ENCODE results near the gene HNF4A. TPM values are rescaled to one million over a fixed set of nuclear protein-coding genes. Genes with fewer than 3 reads are reported as not detected.

HNF4A gene
- total RNA-seq, 2 experiments from 2014 or later: not detected

- Mint-ChIP-seq H3K4me3 (no peak overlapping the region), H3K9me3 (ENCODE audit: low read depth) (no peaks in the 10 kb centered on the region), H3K27ac (no peak overlapping the region), H3K36me3 (no peaks in the 10 kb centered on the region), H3K4me1 (no peaks in the 10 kb centered on the region), H3K27me3 (peaks cover 2% of the 10 kb centered on the region)
- DNase-seq (no peak), ATAC-seq (no peak)
- CTCF ChIA-PET: no interaction called here
Measured at GRCh38 chr20:44420497-44420896, 65.0 kb downstream of the HNF4A start.

DNA sequence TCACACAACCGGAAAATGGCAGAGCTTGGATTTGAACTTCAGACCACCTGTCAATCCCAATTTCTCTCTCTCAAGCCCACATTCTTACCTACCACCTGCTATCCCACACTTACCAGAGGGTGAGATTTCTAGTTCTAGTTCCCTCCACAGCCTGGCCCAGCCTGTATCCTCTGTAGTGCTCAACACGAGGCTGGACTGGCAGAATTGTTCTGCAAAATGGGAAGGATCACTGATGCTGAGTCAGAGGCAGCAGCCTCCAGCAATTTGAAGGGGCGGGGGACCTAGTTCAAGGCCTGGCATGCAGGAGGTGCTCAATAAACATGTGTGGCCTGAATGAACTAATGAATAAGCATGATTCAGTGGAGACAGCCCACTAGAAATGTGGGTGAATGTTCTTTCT lies 66.6 kb downstream of the HNF4A start:
- Mint-ChIP-seq H3K9me3 (ENCODE audit: low read depth) (no peaks in the 10 kb centered on the region), H3K4me1 (no peaks in the 10 kb centered on the region), H3K36me3 (no peaks in the 10 kb centered on the region), H3K27ac (no peak overlapping the region), H3K27me3 (no peaks in the 10 kb centered on the region), H3K4me3 (no peak overlapping the region)
- DNase-seq (no peak), ATAC-seq (no peak)
- CTCF ChIA-PET: interaction anchor here (0.6 kb wide), 1 partner anchor 41 kb away, joined by 3 read pairs; no protein-coding TSS in a partner anchor

- ATAC-seq: no peak
- H3K36me3 Mint-ChIP-seq: no peaks in the 10 kb centered on the region
- CTCF ChIA-PET: no interaction called here
Measured at GRCh38 chr20:44423480-44423879, 68.0 kb downstream of the HNF4A start.

DNA sequence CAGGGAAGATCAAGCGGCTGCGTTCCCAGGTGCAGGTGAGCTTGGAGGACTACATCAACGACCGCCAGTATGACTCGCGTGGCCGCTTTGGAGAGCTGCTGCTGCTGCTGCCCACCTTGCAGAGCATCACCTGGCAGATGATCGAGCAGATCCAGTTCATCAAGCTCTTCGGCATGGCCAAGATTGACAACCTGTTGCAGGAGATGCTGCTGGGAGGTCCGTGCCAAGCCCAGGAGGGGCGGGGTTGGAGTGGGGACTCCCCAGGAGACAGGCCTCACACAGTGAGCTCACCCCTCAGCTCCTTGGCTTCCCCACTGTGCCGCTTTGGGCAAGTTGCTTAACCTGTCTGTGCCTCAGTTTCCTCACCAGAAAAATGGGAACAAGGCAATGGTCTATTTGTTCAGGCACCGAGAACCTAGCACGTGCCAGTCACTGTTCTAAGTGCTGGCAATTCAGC lies 68.6 kb downstream of the HNF4A start:
- H3K27me3 Mint-ChIP-seq: no peaks in the 10 kb centered on the region
- H3K36me3 Mint-ChIP-seq: no peaks in the 10 kb centered on the region
- H3K27ac Mint-ChIP-seq: no peak overlapping the region
- CTCF ChIA-PET: no interaction called here
- DNase-seq (no peak), ATAC-seq (no peak)
- no peaks in the 10 kb centered on the region for H3K4me1 Mint-ChIP-seq
- H3K9me3 Mint-ChIP-seq (ENCODE audit: low read depth): no peaks in the 10 kb centered on the region
- H3K4me3 Mint-ChIP-seq: no peak overlapping the region

More at GRCh38 chr20:44423480-44423879, 68.0 kb downstream of the HNF4A start:
- Mint-ChIP-seq H3K4me1 (no peaks in the 10 kb centered on the region), H3K27ac (no peak overlapping the region), H3K27me3 (no peaks in the 10 kb centered on the region), H3K9me3 (ENCODE audit: low read depth) (no peaks in the 10 kb centered on the region), H3K4me3 (no peak overlapping the region)
- DNase-seq: no peak

DNA sequence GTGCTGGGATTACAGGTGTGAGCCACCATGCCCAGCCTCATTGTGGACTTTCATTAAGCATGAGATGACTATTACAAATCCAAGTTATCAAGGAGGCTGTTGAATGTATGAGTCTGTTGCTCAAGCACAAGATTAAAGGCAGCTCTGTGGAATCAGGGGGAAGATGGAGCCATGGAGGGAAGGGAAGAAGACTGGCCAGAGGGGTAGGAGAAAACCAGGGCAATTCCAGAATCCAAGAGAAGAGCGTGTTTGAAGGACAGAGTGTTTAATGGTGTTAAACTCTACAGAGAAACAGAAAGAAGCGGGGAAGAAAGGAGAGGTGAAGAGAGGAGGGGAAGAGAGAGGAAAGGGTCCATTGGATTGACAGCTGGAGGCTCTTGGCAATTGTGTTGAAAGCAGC lies 70.4 kb downstream of the HNF4A start:
- ATAC-seq (no peak), DNase-seq (no peak)
- Mint-ChIP-seq H3K27ac (no peak overlapping the region), H3K9me3 (ENCODE audit: low read depth) (no peaks in the 10 kb centered on the region), H3K27me3 (no peaks in the 10 kb centered on the region), H3K4me3 (no peak overlapping the region), H3K36me3 (no peaks in the 10 kb centered on the region), H3K4me1 (no peaks in the 10 kb centered on the region)
- CTCF ChIA-PET: no interaction called here

DNA sequence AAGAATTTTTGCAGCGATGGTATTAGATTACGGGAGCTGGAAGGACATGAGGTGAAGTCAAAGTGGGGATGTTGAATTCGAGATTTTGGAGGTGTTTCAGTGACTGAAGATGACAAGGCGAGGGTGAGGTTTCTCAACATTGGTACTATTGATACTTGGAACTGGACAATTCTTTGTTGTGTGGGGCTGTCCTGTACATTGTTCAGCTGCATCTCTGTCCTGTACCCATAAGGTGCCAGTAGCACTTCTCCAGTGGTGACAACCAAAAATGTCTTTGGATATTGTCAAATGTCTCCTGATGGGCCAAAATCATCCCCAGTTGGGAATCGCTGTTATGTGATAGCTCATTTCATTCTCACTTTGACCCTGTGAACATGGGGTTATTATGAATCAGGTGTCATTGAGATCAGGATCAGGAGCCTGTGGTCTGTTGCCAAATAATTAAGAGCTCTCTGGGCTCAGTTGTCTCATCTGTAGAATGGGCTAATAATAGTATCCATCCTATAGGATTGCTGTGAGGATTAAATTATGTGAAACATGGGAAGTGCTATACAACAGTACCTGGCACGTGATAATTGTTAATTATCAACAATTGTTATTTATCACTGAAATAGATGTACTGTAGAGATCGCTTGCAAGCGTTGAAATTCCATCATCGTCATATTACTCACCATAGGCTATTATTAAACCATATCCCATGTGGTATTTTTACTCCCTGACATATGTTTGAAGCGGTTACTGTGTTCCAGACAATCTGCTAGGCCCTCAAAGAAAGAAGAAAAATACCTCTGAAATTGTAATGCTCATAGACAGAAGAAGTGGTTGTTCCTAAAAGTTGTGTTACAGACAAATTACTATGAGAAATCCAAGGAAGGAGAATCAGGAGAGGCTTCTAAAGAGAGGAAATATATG lies 71.6 kb downstream of the HNF4A start:
- ATAC-seq (no peak), DNase-seq (no peak)
- Mint-ChIP-seq H3K27ac (no peak overlapping the region), H3K36me3 (no peaks in the 10 kb centered on the region), H3K4me3 (no peak overlapping the region), H3K4me1 (no peaks in the 10 kb centered on the region), H3K9me3 (ENCODE audit: low read depth) (no peaks in the 10 kb centered on the region), H3K27me3 (no peaks in the 10 kb centered on the region)
- CTCF ChIA-PET: no interaction called here

DNA sequence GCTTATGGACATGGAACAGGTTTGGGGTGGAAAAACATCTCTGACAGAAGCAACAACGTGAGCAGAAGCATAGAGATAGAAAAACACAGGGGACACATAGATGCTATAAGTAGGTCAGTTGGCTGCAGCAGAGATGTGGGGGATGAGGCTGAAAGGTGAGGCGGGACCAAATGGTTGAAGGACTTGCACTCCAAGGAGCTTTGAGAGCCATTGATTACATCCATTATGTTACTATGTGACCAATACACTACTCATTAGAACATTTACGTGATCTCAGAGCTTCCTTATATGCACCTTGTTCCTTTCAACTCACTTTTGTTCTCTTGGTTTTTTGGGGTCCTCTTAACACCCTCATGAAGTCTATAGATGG lies 72.3 kb downstream of the HNF4A start:
- Mint-ChIP-seq H3K4me3 (no peak overlapping the region), H3K27me3 (peaks cover 6% of the 10 kb centered on the region), H3K4me1 (no peaks in the 10 kb centered on the region), H3K36me3 (no peaks in the 10 kb centered on the region), H3K27ac (no peak overlapping the region), H3K9me3 (ENCODE audit: low read depth) (no peaks in the 10 kb centered on the region)
- ATAC-seq (no peak), DNase-seq (no peak)
- CTCF ChIA-PET: no interaction called here

GRCh38 chr20:44428174-44429016 lies 72.9 kb downstream of the HNF4A start:
- DNase-seq (no peak), ATAC-seq (no peak)
- Mint-ChIP-seq H3K4me3 (no peak overlapping the region), H3K27ac (no peak overlapping the region), H3K36me3 (no peaks in the 10 kb centered on the region), H3K27me3 (peaks cover 8% of the 10 kb centered on the region), H3K4me1 (no peaks in the 10 kb centered on the region), H3K9me3 (ENCODE audit: low read depth) (no peaks in the 10 kb centered on the region)
- CTCF ChIA-PET: no interaction called here

DNA sequence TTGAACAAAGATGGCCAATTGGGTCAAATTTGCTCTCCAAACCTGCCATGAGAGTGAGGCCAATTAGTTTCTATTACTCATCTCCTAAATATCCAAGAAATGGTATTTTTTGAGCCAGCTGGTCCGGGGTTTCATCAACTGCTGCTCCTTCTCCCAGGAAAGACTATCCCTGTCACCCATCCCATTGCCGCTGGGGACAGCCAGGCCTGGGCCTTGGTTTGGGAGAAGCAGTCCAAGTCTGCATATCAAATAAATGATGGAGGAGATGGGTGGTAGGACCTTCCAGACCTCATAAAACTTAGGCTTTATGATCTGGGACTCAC lies 73.5 kb downstream of the HNF4A start:
- Mint-ChIP-seq H3K4me1 (no peaks in the 10 kb centered on the region), H3K36me3 (no peaks in the 10 kb centered on the region), H3K4me3 (no peak overlapping the region), H3K27me3 (peaks cover 8% of the 10 kb centered on the region), H3K9me3 (ENCODE audit: low read depth) (no peaks in the 10 kb centered on the region), H3K27ac (no peak overlapping the region)
- CTCF ChIA-PET: no interaction called here
- no peak for DNase-seq
- no peak for ATAC-seq

DNA sequence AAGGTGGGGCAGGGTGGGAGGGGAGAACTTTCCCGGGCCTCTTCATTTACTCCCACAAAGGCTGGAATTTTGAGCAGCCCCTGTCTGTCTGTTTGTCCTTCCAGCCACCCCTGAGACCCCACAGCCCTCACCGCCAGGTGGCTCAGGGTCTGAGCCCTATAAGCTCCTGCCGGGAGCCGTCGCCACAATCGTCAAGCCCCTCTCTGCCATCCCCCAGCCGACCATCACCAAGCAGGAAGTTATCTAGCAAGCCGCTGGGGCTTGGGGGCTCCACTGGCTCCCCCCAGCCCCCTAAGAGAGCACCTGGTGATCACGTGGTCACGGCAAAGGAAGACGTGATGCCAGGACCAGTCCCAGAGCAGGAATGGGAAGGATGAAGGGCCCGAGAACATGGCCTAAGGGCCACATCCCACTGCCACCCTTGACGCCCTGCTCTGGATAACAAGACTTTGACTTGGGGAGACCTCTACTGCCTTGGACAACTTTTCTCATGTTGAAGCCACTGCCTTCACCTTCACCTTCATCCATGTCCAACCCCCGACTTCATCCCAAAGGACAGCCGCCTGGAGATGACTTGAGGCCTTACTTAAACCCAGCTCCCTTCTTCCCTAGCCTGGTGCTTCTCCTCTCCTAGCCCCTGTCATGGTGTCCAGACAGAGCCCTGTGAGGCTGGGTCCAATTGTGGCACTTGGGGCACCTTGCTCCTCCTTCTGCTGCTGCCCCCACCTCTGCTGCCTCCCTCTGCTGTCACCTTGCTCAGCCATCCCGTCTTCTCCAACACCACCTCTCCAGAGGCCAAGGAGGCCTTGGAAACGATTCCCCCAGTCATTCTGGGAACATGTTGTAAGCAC lies 74.1 kb downstream of the HNF4A start:
- no peak for DNase-seq
- CTCF ChIA-PET: no interaction called here
- H3K27me3 Mint-ChIP-seq: peaks cover 8% of the 10 kb centered on the region
- no peaks in the 10 kb centered on the region for H3K36me3 Mint-ChIP-seq
- no peak overlapping the region for H3K4me3 Mint-ChIP-seq
- no peak overlapping the region for H3K27ac Mint-ChIP-seq
- no peaks in the 10 kb centered on the region for H3K9me3 Mint-ChIP-seq (ENCODE audit: low read depth)
- no peak for ATAC-seq
- H3K4me1 Mint-ChIP-seq: no peaks in the 10 kb centered on the region

GRCh38 chr20:44430270-44431065 lies 75.0 kb downstream of the HNF4A start:
- ATAC-seq: no peak
- no peaks in the 10 kb centered on the region for H3K4me1 Mint-ChIP-seq
- CTCF ChIA-PET: no interaction called here
- H3K9me3 Mint-ChIP-seq (ENCODE audit: low read depth): no peaks in the 10 kb centered on the region
- H3K27me3 Mint-ChIP-seq: peaks cover 8% of the 10 kb centered on the region
- no peak overlapping the region for H3K4me3 Mint-ChIP-seq
- H3K27ac Mint-ChIP-seq: no peak overlapping the region
- no peaks in the 10 kb centered on the region for H3K36me3 Mint-ChIP-seq
- DNase-seq: no peak

DNA sequence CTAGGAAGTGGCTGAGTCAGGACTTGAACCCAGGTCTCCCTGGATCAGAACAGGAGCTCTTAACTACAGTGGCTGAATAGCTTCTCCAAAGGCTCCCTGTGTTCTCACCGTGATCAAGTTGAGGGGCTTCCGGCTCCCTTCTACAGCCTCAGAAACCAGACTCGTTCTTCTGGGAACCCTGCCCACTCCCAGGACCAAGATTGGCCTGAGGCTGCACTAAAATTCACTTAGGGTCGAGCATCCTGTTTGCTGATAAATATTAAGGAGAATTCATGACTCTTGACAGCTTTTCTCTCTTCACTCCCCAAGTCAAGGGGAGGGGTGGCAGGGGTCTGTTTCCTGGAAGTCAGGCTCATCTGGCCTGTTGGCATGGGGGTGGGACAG lies 75.6 kb downstream of the HNF4A start:
- no peak for ATAC-seq
- no peaks in the 10 kb centered on the region for H3K36me3 Mint-ChIP-seq
- peaks cover 8% of the 10 kb centered on the region for H3K27me3 Mint-ChIP-seq
- H3K27ac Mint-ChIP-seq: no peak overlapping the region
- DNase-seq: no peak
- H3K9me3 Mint-ChIP-seq (ENCODE audit: low read depth): no peaks in the 10 kb centered on the region
- H3K4me1 Mint-ChIP-seq: no peaks in the 10 kb centered on the region
- CTCF ChIA-PET: no interaction called here
- H3K4me3 Mint-ChIP-seq: no peak overlapping the region

Data from activated CD8-positive, alpha-beta memory T cell treated with anti-CD3 and anti-CD28 coated beads, Interleukin-2, amount 10 ng/mL, durations not matched to agents 7 days and 5 days (primary cell).